Uterus (tissue), 4 donors: ENCODE results near the gene FAM177B. TPM values are rescaled to one million over a fixed set of nuclear protein-coding genes. Genes with fewer than 3 reads are reported as not detected.

Experiments
- DNase-seq, 2 donors: peaks; one replicate each; pipeline ENCODE4 v3.0.0-alpha.2; 2019 to 2020
- H3K27ac ChIP-seq, 2 donors: fragments of 200-600 bp; sonication (generic); 1 replicate in 1 of 2; 2 replicates in 1 of 2; pipeline ENCODE4 v1.5.1; 2016 to 2018
- H3K27me3 ChIP-seq, 2 donors: fragments of 200-600 bp; sonication (generic); one replicate each; pipeline ENCODE4 v1.5.1; 2018 to 2019; ENCODE audit warnings: control low read depth in 1 of 2
- H3K36me3 ChIP-seq, 2 donors: fragments of 200-600 bp; sonication (generic); one replicate each; pipeline ENCODE4 v1.5.1; 2019; ENCODE audit warnings: control low read depth in 1 of 2
- H3K4me1 ChIP-seq, 2 donors: fragments of 200-600 bp; sonication (generic); one replicate each; pipeline ENCODE4 v1.5.1; 2018 to 2019; ENCODE audit warnings: control low read depth in 1 of 2
- H3K4me3 ChIP-seq, 2 donors: fragments of 200-600 bp; sonication (generic); 1 replicate in 1 of 2; 2 replicates in 1 of 2; pipeline ENCODE4 v1.5.1; 2018 to 2019; ENCODE audit warnings: mild to moderate bottlenecking in 1 of 2
- H3K9me3 ChIP-seq, 2 donors: fragments of 200-600 bp; sonication (generic); one replicate each; pipeline ENCODE4 v1.5.1; 2019; ENCODE audit warnings: control low read depth in 1 of 2
- CTCF ChIP-seq, 4 experiments: fragments of 200-600 bp in 2 of 4; fragments of 450-650 bp in 2 of 4; sonication (generic) in 2 of 4; IDR thresholded peaks; one replicate each; pipeline ENCODE4 v1.5.1; 2016 to 2019; ENCODE audit warnings: antibody characterized with exemption in 4 of 4, mild to moderate bottlenecking in 2 of 4, moderate library complexity in 1 of 4
- POLR2A ChIP-seq, 2 donors: fragments of 450-650 bp; IDR thresholded peaks; one replicate each; pipeline ENCODE4 v1.6.1; 2016; ENCODE audit warnings: antibody characterized with exemption in 2 of 2, mild to moderate bottlenecking in 1 of 2, moderate library complexity in 1 of 2
- intact Hi-C: fragments of 100-400 bp; cut with DNase I; formaldehyde crosslinking; loops from one replicate; pipeline ENCODE4 v1.15.1; 2023; ENCODE audit warnings: low total_unique reads
- total RNA-seq, 4 donors: library from RNA; depleted of rRNA in 3 of 4; stranded (reverse); fragments of >200 nt in 3 of 4; gene quantifications; one replicate each; pipeline versions ENCODE4 v1.1.0 to v1.2.4, GENCODE V29; 2014 to 2023
- donor health status: DM: yes; HTN: yes; CAD: no.

The FAM177B gene
- total RNA-seq, 4 donors from 2014 or later: 0.40 TPM; not detected in 3

GRCh38 chr1:222769971-222770620, 33.1 kb downstream of the FAM177B start:
- H3K9me3 ChIP-seq: peaks cover 0 to 5% of the 10 kb centered on the region in 2 donors
- DNase-seq: no peak
- H3K27ac ChIP-seq: no peak overlapping the region
- H3K36me3 ChIP-seq: no peaks in the 10 kb centered on the region
- TF ChIP-seq POLR2A (IDR thresholded peaks at IDR 0.05): no peak
- no peak for TF ChIP-seq CTCF (IDR thresholded peaks at IDR 0.05)
- no peaks in the 10 kb centered on the region for H3K27me3 ChIP-seq
- no peak overlapping the region for H3K4me3 ChIP-seq
- intact Hi-C loops: no loop called here
- H3K4me1 ChIP-seq: no peaks in the 10 kb centered on the region

- H3K9me3 ChIP-seq: peaks cover 0 to 5% of the 10 kb centered on the region in 2 donors
- H3K27ac ChIP-seq: no peak overlapping the region
- H3K4me1 ChIP-seq: no peaks in the 10 kb centered on the region
- TF ChIP-seq POLR2A (IDR thresholded peaks at IDR 0.05) (no peak), CTCF (IDR thresholded peaks at IDR 0.05) (no peak)
- no peaks in the 10 kb centered on the region for H3K36me3 ChIP-seq
- H3K27me3 ChIP-seq: no peaks in the 10 kb centered on the region
- no peak for DNase-seq
- H3K4me3 ChIP-seq: no peak overlapping the region
- intact Hi-C loops: no loop called here
Measured at GRCh38 chr1:222772996-222773379, 36.0 kb downstream of the FAM177B start.

- H3K27me3 ChIP-seq: no peaks in the 10 kb centered on the region
- DNase-seq: no peak
- no peak for TF ChIP-seq CTCF (IDR thresholded peaks at IDR 0.05)
- no peak for TF ChIP-seq POLR2A (IDR thresholded peaks at IDR 0.05)
Measured at GRCh38 chr1:222777463-222777862, 40.5 kb downstream of the FAM177B start.

GRCh38 chr1:222777977-222778376, 41.0 kb downstream of the FAM177B start:
- Histone ChIP-seq H3K27ac (no peak overlapping the region), H3K4me3 (no peak overlapping the region), H3K9me3 (no peaks in the 10 kb centered on the region), H3K4me1 (no peaks in the 10 kb centered on the region), H3K36me3 (no peaks in the 10 kb centered on the region), H3K27me3 (no peaks in the 10 kb centered on the region)
- no peak for DNase-seq
- TF ChIP-seq CTCF (IDR thresholded peaks at IDR 0.05) (no peak), POLR2A (IDR thresholded peaks at IDR 0.05) (no peak)
- intact Hi-C loops: no loop called here

More at GRCh38 chr1:222777463-222777862, 40.5 kb downstream of the FAM177B start:
- no peak overlapping the region for H3K27ac ChIP-seq
- no peaks in the 10 kb centered on the region for H3K9me3 ChIP-seq
- H3K4me3 ChIP-seq: no peak overlapping the region
- intact Hi-C loops: no loop called here
- H3K4me1 ChIP-seq: no peaks in the 10 kb centered on the region
- H3K36me3 ChIP-seq: no peaks in the 10 kb centered on the region

- intact Hi-C loops: no loop called here
- no peak overlapping the region for H3K4me3 ChIP-seq
- no peak overlapping the region for H3K27ac ChIP-seq
- no peaks in the 10 kb centered on the region for H3K36me3 ChIP-seq
- no peaks in the 10 kb centered on the region for H3K27me3 ChIP-seq
- no peak for DNase-seq
- TF ChIP-seq POLR2A (IDR thresholded peaks at IDR 0.05) (no peak), CTCF (IDR thresholded peaks at IDR 0.05) (no peak)
- H3K4me1 ChIP-seq: no peaks in the 10 kb centered on the region
- H3K9me3 ChIP-seq: no peaks in the 10 kb centered on the region
Measured at GRCh38 chr1:222781251-222781650, 44.2 kb downstream of the FAM177B start.
